G401.6 (cell line): ENCODE results near the gene LIN7C.

Experiments
- FAIRE-seq: peaks from 2 replicates; lab custom pipeline; 2012; peaks lifted over from hg19 to GRCh38; lab: Jason Lieb, UNC

The LIN7C gene

DNA sequence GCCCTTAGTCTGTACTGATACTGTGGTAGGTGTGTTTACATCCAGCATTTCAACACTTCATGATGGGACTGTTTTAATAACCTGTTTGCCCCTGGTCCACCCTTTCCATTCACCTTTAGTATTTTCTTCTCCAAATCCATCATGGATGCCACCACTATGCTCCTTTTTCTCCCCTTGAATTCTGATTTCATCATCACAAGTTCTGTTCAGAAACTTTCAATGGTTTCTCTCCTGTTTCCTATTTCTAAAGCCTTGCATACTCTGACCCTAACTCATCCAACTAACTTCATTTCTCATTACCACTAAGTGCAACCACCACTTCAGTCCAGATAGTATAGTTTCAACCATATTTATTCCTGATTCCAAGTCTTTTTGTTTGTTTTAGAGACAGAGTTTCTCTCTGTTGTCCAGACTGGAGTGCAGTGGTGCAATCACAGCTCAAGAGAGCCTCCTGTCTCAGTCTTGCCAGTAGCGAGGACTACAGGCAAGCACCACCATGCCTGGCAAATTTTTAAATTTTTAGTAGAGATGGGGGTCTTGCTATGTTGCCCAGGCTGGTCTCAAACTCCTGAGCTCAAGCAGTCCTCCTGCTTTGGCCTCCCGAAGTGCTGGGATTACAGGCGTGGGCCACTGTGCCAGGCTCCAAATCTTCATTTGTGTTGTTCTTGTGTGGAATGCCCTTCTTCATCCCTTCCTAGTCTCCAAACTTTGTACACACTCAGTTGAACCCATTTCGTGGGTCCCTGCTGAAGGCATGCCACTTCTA is 1.2 kb upstream of the LIN7C start:
- FAIRE-seq = no peak

DNA sequence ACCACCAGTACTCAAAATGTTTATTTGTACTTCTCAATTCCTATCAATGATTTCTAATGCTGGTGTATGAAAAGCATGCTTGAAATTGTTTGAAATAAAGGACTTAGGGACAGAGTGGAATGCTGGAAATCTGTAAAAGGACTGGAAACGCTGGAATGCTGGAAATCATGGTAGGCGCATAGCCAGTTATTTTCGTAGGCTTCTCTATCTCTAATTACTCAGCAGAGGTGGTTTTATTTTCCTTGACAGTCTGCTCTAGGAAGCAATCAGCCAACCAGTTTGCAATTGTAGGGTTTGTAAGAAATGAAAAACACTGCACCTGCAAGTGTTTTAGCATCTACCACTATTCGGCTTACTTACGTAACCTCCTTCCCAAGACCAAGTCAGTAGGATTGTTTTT is 788 bp downstream of the LIN7C start:
- FAIRE-seq = no peak

DNA sequence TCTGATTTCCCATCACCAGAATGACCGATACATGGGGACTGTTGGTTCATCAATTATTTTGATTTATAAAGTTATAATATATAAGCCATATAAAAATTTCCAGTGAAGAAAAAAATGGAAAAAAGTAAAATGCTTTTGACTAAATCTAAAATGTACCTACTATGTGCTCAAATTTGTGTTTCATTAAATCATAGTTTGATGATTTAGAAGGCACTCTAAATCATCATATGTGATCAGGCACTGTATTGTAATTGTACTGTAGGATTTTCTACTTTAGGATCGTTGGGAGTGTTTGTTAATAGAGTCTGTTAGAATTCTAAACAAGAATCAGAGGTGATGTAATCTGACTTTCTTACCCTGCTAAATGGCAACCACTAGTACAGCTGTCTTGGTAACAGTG is 2.4 kb downstream of the LIN7C start:
- no peak for FAIRE-seq

DNA sequence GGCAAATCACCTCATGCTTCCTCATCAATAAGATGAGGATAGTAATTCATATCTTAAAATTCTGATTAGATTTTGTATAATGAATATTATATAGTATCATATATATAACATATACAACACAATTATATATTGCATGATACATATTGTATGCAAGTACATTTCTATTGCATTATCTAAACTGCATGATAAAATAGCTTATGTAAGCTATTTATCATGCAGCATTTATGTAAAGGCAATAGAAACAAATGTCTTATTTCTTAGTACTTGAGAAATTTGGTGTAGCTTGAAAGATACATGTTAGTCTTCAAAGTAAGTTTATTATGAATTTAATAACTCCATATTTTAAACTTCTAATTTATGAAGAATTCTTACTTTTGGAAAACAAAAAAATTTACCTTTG is 5.5 kb downstream of the LIN7C start:
- peak; percentile 66 for FAIRE-seq

DNA sequence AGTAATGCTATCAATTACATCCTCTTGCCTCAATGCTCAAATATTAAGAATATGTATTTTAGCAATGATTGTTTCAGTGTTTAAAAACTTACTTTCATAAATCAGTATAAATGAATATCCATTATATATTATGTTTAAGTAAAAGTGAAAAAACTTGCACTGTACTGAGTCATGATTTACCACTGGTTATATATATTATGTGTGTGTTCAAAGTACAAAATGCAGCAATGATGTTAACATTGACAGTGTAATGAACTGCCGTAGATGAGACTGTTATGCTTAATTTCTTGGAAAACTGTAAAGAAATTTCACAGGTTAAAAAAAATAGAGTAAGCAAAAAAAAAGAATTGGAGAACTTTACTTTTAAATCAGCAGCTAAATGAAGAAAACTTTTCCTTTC is 8.7 kb downstream of the LIN7C start:
- no peak for FAIRE-seq

DNA sequence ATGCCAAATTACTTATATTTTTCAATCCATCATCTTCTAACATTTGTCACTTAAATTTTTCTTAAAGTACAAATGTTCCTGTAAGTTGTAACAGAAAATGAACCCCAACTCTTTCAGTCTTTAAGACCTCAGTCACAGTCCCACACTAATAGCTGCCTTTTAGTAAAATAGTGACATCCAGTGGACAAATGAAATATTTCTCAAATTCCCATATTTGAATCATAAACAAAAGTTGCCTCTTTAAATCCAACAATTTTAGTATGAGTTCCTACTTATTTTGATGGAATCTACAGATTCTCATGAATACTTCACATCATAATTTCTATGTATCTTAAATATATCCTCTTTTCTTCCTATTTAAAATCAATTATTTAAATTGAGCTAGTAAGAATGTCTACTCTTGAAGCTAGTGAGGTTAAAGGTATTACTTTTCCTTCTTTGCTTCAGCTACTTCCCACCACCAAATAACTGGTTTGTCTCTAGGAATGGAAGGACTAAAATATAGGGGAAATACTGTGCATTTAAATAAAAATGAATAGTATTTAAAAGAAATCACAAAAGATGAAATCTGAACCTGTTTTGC is 9.2 kb downstream of the LIN7C start:
- peak; percentile 91 for FAIRE-seq

DNA sequence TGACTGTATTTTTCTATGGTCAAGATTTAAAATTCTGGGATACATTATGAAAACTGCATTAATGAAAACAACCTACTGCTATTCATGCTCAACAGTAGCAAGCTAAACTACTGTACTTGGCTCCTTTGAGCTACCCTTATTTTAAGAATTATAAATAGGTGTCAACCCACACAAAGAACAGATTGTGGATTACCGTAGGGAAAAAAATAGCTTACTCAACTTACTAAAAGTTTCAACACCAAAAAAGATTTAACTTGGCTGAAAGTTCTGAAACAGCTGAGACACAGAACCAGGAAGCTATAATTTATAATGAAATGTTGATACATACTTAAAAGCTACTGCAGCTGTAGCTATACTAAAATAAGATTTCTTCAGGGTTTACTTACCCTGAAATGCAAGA is 10.1 kb downstream of the LIN7C start:
- FAIRE-seq = no peak

DNA sequence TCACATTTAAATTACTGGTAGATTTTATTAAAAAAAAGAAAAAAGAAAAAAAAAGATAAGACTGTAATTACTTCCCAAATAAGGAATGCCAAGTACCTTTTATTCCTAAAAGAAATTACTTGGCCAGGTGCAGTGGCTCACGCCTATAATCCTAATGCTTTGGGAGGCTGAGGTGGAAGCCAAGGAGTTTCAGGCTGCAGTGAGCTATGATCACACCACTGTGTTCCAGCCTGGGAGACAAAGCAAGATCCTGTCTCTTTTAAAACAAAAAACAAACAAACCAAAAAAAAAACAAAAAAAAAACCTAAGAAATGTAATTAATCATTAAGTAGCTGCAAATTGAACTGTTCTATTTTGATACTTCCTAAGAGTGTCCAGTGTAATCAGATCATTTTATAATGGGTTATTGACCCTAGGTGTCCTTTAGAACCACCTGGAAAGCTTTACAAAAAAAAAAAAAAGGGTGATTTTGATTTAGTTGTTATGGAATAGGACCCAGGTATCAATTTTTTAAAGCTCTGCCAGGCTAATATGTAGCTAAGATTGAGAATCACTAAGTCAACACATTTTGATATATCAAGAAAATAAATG is 10.8 kb downstream of the LIN7C start:
- FAIRE-seq = no peak

DNA sequence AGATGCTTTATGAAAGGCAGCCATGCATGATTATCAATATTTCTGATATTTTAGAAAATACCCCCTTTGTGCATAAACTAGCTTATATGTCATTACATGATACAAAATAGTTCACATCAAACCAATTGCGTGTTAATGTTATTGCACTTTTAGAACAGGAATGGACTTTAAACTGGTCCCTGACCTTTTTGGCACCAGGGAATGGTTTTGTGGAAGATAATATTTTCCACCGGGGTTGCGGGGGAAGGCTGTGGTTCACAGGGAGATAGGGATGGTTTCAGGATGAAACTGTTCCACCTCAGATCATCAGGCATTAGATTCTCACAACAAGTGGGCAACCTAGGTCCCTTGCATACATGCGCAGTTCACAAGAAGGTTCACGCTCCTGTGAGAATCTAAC is 17.5 kb downstream of the LIN7C start:
- FAIRE-seq = no peak

DNA sequence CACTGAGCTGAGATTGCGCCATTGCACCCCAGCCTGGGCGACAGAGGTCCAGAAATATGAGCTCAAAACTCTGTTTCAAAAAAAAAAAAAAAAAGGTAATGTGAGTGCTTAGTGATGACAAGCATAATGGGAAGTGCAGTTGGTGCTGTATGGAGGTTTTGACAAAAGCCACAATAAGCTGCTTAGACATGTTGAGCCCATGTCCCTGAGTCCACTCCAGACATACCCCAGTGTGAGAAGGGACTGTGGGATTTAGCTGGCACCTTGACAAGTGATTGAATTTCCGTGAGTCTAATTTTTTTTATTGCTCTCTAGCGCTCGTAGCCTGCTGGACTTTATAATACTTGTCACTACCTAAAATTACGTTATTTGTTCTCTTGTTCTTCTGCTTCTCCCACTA is 18.9 kb downstream of the LIN7C start:
- FAIRE-seq = no peak

DNA sequence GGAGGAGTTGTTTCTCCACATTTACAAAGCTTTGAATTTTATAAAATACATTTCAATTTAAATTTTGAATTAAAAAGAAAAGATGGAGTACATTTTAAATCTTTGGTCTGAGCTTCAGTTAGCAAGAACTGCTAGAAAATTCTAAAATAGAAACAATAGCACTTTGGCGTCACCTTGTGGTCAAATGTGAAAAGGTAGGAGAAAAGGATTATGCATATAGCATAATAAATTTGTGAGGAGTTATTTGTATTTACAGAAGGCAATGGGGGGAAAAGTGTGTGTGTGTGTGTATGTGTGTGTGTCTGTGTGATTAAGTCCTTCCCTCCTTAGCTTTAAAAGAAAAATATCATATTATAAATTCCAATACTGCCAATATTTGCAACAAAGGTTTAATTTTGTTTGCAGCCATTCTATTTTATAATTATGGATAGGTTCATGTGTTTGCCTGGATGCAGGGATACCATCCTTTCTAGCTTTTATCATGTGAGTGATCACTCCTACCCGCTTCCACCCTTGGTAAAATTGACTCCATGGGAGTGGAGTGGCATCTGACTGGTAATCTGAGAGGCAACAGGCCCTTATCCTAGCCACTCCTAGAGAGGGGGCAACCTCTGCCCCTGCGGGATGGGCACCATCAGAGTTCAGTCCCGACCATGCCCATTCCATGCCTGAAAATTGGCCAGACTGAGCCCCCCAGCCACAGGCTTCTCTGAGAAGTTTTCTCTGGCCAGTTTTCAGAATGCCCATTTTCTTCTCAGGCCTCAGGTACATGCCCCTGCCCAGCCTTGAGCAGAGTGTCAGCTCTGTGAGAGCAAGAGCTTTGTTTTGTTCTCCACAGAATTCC is 20.4 kb downstream of the LIN7C start:
- peak; percentile 95 for FAIRE-seq

DNA sequence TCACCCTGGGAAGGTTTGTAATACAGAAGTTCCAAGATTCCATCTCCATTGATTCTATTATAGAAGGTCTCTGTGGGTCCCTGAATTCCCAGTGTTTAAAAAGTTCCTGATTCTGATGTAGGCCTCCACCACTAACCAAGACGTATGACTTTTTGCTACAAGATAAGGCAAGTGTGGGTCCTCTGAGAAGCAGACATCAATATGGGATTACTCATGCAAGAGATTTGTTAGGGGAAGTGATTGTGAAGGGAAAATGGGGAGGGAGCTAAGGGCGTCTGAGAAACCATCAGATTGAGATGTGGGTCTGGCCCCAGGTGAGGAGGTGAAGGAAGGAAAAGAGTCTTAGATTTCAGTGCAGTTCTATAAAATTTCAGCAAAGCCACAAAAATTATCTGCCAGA is 23.8 kb downstream of the LIN7C start:
- no peak for FAIRE-seq

DNA sequence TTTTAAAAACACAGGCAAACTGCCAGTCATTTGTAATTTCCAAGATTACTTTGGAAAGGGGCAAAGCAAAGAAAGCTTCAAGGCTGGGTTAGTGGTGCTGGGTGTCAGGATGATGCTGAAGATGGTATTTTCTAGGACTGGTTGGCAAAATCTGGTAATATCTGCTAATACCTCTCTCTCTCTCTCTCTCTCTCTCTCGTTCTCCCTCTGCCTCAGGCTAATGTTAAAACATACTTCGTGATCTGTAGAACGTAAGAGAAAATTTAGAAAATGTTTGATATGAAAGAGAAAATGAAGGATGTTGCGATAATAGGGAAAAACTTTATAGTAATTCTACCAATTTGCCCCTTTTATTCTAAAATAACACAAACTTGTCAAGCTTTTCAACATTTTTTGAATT is 24.6 kb downstream of the LIN7C start:
- FAIRE-seq = no peak

DNA sequence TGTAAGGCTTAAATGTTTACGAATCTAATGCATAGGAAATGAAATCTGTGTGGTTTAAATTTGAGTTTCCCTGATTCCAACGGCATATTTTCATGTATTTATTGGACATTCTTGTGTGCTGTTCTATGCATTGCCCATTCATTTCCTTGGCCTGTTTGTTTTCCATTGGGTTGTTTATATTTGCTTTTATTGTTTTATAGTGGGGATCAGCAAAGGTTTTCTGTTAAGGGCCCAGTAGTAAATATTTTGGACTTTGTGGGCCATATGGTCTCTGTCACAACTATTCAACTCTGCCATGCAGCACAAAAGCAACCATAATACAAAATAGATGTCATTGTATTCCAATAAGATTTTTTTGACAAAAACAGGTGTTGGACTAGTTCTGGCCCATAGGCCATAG is 28.7 kb downstream of the LIN7C start:
- no peak for FAIRE-seq

DNA sequence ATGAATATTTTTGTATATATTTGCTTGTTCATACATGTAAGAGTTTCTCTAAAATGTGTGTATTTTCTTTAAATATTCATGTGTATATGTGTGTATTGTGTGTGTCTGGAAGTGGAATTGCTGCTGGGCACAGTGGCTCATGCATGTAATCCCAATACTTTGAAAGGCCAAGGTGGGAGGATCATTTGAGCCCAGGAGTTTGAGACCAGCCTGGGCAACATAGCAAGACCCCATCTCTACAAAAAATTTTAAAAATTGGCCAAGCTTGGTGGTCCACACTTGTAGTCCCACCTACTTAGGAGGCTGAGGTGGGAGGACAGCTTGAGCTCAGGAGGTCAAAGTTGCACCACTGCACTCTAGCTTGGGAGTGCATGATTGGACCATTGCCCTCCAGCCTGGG is 29.3 kb downstream of the LIN7C start:
- FAIRE-seq = no peak

DNA sequence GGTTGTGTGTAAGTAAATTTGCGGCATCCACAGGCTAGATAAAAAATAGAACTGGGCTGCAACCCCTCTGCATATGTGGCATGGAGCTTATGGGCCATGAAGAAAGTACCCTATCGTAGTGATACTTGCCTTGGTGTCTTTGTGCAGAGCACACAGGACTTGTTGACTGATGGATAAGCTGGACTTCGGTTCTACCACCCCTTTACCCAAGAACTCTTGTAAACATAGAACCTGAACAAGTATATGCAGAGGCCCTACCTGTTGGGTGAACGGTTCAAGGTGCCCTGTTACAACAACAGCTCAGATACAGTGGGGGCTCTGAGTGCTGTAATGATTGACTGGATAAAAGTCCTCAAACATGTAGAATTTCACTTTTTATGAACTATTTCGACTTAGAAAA is 30.9 kb downstream of the LIN7C start:
- no peak for FAIRE-seq

DNA sequence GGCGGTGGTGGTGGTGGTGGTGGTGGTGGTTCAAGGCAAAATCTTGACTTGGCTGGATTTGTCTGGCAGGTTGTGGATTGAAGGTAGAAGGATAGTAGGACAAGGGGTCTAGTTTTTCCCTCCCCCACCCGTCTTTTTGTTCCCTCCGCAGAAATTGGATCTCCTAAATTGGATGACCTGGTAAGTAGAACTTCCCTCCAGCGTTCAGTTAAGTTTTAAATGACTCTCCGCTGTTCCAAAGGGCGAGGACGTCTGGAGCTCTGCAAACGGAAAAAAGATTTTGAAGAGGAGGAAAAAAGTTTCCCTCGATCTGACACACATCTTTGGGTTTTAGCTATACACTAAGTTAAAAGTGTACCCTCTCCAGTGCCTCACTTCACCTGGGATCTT is 33.6 kb downstream of the LIN7C start:
- no peak for FAIRE-seq

DNA sequence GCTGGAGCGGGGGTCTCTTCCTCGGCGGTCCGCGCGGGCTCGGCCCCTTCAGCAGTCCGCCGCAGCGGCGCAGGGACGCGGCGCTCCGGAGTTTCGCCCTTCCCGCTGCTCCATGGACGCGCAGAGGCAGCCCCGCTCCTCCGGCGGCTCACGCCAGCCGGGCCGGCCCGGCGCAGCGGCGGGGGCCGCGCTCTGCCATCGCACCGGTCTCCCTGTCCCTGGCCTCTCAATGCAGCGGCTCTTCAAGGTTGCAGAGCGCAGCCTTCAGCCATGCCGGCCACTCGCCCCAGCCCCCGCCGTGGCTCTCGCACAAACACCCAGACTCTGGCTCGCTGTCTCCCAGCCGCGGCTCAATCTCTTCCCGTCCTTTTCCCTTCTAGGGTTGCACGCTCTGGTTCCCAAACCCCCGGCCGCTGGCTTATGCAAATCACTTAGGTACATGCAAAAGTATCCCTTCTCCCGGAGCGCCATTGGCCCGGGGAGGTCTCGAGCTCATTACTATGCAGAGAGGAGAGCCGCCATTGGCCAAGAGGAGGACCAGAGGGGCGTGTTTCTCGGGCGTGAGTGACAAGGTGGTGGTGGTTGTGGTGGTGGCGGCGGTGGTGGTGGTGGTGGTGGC is 34.1 kb downstream of the LIN7C start, which contains the start of gene LGR4:
LGR4 (minus strand) TSS at position 393 of the 619 bp plus-strand sequence. CDS start 488 bp downstream, outside the sequence.
- FAIRE-seq = peak; percentile 95

DNA sequence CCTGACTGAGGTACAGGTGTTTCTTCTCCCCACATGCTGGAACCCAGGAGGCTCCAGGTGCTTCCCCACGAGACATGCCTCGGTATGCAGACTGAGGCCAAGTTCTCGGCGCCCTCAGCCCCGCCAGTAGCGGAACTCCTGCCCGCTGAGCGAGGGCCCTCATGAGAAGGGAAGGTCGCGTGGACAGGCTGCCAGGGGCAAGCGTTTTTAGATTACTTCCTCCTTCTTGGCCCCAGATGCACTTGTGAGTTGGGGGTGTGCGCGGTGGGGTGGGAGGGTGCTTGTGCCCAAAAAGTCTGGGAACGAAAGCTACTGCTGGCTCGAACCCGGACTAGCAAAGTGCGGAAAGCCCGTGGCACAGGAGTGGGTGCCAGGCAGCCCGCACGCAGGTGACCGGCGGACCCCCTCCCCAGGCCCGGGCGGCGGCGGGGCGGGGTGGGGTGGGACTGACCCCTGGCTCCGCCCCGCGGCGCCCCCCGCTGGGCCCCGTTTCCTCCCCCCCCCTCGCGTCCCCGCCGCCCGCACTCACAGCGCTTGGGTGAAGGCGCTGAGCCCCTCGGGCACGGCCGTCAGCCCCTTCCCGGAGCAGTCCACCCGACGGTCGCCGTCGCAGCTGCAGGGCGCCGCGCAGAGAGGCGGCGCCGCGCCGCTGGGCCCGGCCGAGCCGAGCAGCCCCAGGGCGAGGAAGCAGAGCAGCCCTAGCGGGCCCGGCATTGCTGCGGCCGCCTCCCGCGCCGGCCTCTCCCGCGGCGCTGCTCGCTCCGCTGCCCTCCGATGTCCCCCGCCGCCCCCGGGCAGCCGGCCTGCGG is 34.8 kb downstream of the LIN7C start:
- no peak for FAIRE-seq

DNA sequence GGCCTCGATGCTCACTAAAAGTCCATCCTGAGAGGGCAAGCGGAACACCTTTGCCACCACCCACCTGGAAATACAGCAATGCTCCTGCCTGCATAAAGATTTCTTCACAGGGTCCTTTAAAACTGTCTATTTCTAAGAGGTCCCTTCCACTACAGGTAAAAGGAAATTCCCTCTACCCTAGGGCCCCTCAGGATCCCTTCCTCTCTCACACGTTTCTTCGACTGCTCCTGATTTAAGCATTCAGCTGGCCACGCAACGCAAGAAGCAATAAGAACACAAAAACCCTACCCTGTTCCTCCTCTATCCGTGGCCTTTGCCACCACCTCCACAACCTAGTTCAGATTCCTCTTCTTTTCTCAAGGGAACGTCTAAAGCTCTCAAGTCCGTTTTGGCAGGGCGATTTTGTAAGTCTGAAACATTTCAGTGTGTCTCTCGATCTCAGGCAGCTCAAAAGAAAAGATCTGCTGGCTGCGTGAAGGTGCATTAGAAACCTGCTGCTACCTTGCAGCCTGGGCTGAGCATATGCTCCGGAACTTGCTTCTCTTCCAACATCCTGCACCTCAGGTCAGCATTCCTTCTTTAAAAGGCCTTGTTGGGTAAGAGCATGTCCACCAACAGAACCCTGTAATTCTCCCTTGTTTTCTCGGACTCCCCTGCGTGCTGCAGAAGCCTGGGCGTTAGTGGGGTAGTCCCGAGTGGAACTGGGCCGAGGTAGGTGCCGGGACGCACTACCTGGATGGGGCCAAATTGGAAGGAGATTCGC is 35.6 kb downstream of the LIN7C start:
- FAIRE-seq = no peak

DNA sequence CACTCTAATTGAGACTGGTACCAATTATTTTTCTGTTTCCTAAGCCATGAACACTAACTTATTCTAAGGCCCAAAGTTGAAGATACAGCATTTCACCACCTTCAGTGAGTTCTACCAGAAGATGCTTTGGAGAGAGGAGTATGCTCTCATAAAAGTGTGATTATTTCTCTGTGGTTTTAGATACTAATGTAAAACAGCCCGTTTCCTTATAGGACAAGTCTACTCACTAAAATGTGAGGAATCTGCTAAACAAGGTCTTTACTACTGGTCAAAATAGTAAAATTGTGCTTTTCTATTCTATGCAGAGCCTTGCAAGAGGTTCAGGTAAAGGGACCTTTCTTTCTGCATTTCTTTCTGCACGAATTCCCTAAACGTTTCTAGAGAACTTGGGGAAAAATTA is 36.4 kb downstream of the LIN7C start:
- no peak for FAIRE-seq
